SU-DHL-6 (cell line): ENCODE measurements around the gene NFYA.

ENCODE experiments used
- H2AFZ ChIP-seq: fragments of 200-600 bp; sonication (generic); 2 replicates; pipeline ENCODE4 v1.6.1; 2014; ENCODE audit warnings: low read depth, mild to moderate bottlenecking, moderate library complexity, mixed read lengths, antibody characterized with exemption, low read length; ENCODE audit not compliant: severe bottlenecking
- H3F3A ChIP-seq: fragments of 200-600 bp; shearing (Covaris generic); 2 replicates; pipeline ENCODE4 v1.6.0; 2016; ENCODE audit warnings: antibody characterized with exemption, mild to moderate bottlenecking; ENCODE audit not compliant: insufficient read depth
- H3K27ac ChIP-seq: fragments of 200-600 bp; sonication (generic); 2 replicates; pipeline ENCODE4 v1.5.1; 2016; ENCODE audit warnings: low read depth, mild to moderate bottlenecking, low read length, moderate library complexity, mixed read lengths
- H3K27me3 ChIP-seq: fragments of 200-600 bp; sonication (generic), shearing (Covaris generic); 2 replicates; pipeline ENCODE4 v1.6.0; 2014; ENCODE audit warnings: mild to moderate bottlenecking, low read length
- H3K36me3 ChIP-seq: fragments of 200-600 bp; sonication (generic); 2 replicates; pipeline ENCODE4 v1.6.1; 2014; ENCODE audit warnings: mild to moderate bottlenecking, low read length, mixed read lengths
- H3K4me2 ChIP-seq: fragments of 300-600, 200-600 bp; shearing (Covaris generic), sonication (generic); 2 replicates; pipeline ENCODE4 v1.6.0; 2014; ENCODE audit warnings: low read length, low read depth, mild to moderate bottlenecking; ENCODE audit not compliant: poor library complexity, severe bottlenecking
- H3K4me3 ChIP-seq: fragments of 200-600 bp; sonication (generic); 2 replicates; pipeline ENCODE4 v1.5.1; 2014; ENCODE audit warnings: antibody characterized with exemption, low read length, mild to moderate bottlenecking, mixed read lengths; ENCODE audit not compliant: insufficient read depth, poor library complexity, severe bottlenecking
- H3K79me2 ChIP-seq: fragments of 200-600 bp; sonication (generic); 2 replicates; pipeline ENCODE4 v1.6.1; 2014; ENCODE audit warnings: mild to moderate bottlenecking, low read length, moderate library complexity; ENCODE audit not compliant: insufficient read depth
- H3K9ac ChIP-seq: fragments of 200-600 bp; sonication (generic); 2 replicates; pipeline ENCODE4 v1.7.0; 2014; ENCODE audit warnings: mild to moderate bottlenecking, low read length
- H3K9me2 ChIP-seq: fragments of 200-600 bp; sonication (generic); replicated peaks from 2 replicates; pipeline ENCODE4 v1.6.1; 2014; ENCODE audit warnings: low read length; ENCODE audit not compliant: insufficient read depth
- H3K9me3 ChIP-seq: fragments of 200-600 bp; sonication (generic); 2 replicates; pipeline ENCODE4 v1.6.1; 2014; ENCODE audit warnings: low read length, mixed read lengths; ENCODE audit not compliant: insufficient read depth
- H4K20me1 ChIP-seq: fragments of 200-600 bp; sonication (generic); 2 replicates; pipeline ENCODE4 v1.6.1; 2014; ENCODE audit warnings: low read depth, mild to moderate bottlenecking, antibody characterized with exemption, low read length, moderate library complexity, mixed read lengths
- EZH2phosphoT487 ChIP-seq: fragments of 200-600 bp; sonication (generic), shearing (Covaris generic); conservative IDR thresholded peaks from 2 replicates; pipeline ENCODE4 v1.6.1; 2018; ENCODE audit warnings: mild to moderate bottlenecking, antibody characterized with exemption, low read length, moderate library complexity, mixed read lengths
- TF ChIP-seq, protein P1 (sequence below): fragments of 200-600 bp; sonication (generic); IDR thresholded peaks from one replicate; pipeline ENCODE4 v1.5.1; 2017; ENCODE audit warnings: antibody characterized with exemption, mild to moderate bottlenecking, low read length, moderate library complexity; ENCODE audit not compliant: insufficient read depth, poor library complexity, severe bottlenecking

NFYA gene

DNA sequence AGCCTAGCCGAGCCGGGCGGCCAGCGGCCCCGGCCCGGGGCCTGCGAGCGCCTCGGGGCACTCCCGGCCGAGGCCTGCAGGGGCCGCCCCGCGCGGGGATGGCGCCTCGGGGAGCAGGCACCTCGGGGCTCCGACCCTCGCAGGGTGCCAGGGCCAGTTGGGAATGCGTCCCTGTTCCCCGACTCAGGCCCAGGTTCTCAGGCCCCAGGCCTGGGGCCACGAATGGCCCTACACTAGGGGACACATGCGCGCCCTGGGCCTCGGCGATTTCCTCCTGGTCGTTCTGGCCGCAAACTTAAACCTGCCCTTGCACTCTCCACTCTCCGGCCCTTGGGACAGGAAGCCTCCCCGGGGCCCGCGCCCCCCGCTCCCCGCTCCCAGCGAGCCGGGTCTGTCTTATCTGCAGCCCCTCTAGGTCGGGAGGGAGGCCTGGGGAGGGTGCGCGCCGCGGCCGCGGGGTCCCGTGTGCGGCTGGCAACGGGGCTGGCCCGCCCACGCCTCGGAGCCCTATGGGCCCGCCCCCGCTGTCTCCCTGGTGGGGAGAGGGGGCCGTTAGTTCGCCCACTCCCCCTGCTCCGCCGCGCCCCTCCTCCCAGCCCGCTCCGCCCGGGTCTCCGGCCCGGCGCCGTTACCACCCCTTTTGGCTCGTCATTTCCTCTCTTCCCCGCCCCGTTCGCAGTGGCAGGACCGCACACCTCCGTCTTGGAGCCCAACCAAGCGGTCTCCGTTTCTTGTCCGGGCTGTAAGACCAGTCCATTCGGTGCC, 611 bp downstream of the NFYA start:
- peak overlapping the region; percentile 98 for H3K9ac ChIP-seq
- H3K4me2 ChIP-seq, result peak overlapping the region; percentile 85
- peaks cover 53% of the 10 kb centered on the region for H3K79me2 ChIP-seq
- no peaks in the 10 kb centered on the region for H3K27me3 ChIP-seq
- H3F3A ChIP-seq, result peaks cover 66% of the 10 kb centered on the region
- no peaks in the 10 kb centered on the region for H3K9me2 ChIP-seq
- no peaks in the 10 kb centered on the region for H4K20me1 ChIP-seq
- no peaks in the 10 kb centered on the region for H3K9me3 ChIP-seq
- TF ChIP-seq, protein P1, sequence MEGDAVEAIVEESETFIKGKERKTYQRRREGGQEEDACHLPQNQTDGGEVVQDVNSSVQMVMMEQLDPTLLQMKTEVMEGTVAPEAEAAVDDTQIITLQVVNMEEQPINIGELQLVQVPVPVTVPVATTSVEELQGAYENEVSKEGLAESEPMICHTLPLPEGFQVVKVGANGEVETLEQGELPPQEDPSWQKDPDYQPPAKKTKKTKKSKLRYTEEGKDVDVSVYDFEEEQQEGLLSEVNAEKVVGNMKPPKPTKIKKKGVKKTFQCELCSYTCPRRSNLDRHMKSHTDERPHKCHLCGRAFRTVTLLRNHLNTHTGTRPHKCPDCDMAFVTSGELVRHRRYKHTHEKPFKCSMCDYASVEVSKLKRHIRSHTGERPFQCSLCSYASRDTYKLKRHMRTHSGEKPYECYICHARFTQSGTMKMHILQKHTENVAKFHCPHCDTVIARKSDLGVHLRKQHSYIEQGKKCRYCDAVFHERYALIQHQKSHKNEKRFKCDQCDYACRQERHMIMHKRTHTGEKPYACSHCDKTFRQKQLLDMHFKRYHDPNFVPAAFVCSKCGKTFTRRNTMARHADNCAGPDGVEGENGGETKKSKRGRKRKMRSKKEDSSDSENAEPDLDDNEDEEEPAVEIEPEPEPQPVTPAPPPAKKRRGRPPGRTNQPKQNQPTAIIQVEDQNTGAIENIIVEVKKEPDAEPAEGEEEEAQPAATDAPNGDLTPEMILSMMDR, result peak; percentile 32
- no peak for TF ChIP-seq EZH2phosphoT487
- peak overlapping the region; percentile 92 for H3K4me3 ChIP-seq
- peak overlapping the region; percentile 38 for H2AFZ ChIP-seq
- peaks cover 12% of the 10 kb centered on the region for H3K36me3 ChIP-seq
- peak overlapping the region; percentile 90 for H3K27ac ChIP-seq

DNA sequence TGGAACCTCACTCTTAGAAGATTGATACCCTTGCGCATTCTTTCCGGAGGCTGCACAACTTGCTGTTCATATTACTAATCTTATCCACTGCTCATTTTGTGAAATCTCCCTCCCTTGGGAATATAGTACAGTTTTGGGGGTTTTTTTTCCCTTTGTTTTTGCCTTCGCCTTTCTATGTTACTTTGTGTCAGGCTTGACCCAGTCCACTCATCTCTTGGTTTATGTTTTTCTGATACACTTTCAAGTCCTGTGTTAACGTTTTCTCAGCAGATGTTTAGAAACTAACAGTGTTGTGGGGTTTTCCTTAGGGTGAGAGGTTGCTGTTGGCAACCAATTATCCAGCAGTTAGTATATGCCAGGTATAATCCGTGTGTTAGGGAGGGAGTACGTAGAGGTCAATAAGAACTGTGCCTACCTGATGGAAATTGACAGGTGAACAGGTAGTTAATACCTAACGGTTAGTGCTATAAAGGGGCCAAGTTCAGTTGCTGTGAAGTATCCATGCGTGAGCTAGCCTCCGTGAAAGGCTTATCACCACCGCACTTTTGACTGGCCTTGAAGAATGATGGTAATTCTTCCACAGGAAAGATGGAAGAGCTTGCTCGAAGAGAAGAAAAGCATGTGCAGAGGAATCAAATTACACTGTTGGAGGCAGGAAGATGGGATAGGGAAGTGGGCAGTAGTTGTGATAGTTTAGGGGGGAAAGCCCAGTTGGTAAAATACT, 1.4 kb downstream of the NFYA start:
- Histone ChIP-seq H3F3A (peaks cover 59% of the 10 kb centered on the region), H4K20me1 (no peaks in the 10 kb centered on the region), H3K4me2 (peak overlapping the region; percentile 85), H3K36me3 (peaks cover 17% of the 10 kb centered on the region), H3K27ac (peak overlapping the region; percentile 90), H3K27me3 (no peaks in the 10 kb centered on the region), H3K79me2 (peaks cover 60% of the 10 kb centered on the region), H3K9ac (peak overlapping the region; percentile 98), H3K9me3 (no peaks in the 10 kb centered on the region), H3K4me3 (peak overlapping the region; percentile 92), H3K9me2 (no peaks in the 10 kb centered on the region), H2AFZ (no peak overlapping the region)
- TF ChIP-seq, protein P1, result no peak
- no peak for TF ChIP-seq EZH2phosphoT487

GRCh38 chr6:41074692-41075436, 2.1 kb downstream of the NFYA start:
- H4K20me1 ChIP-seq, result no peaks in the 10 kb centered on the region
- no peaks in the 10 kb centered on the region for H3K27me3 ChIP-seq
- H3K4me2 ChIP-seq, result peak overlapping the region; percentile 85
- H2AFZ ChIP-seq, result peak overlapping the region; percentile 3
- peaks cover 21% of the 10 kb centered on the region for H3K36me3 ChIP-seq
- H3K9me3 ChIP-seq, result no peaks in the 10 kb centered on the region
- peak overlapping the region; percentile 98 for H3K9ac ChIP-seq
- H3K4me3 ChIP-seq, result peak overlapping the region; percentile 92
- peaks cover 53% of the 10 kb centered on the region for H3F3A ChIP-seq
- peak overlapping the region; percentile 90 for H3K27ac ChIP-seq
- no peaks in the 10 kb centered on the region for H3K9me2 ChIP-seq
- H3K79me2 ChIP-seq, result peaks cover 68% of the 10 kb centered on the region
- TF ChIP-seq, protein P1, result no peak
- TF ChIP-seq EZH2phosphoT487, result no peak
